OCI-M2 (cell line): ENCODE results near the gene RANBP3L.
"Not testable (repeated sequence)": the region's sequence is repeated elsewhere in the genome, so short reads cannot be mapped to it uniquely, and the experiment has no call there.

Experiments used
- DNase-seq: peaks from one replicate; lab custom pipeline; 2025; ENCODE audit not compliant: unreplicated experiment; lab: John Stamatoyannopoulos, UW

The RANBP3L gene

GRCh38 chr5:36214436-36214835 is 87.3 kb downstream of the RANBP3L start:
- DNase-seq, result no peak

GRCh38 chr5:36209664-36210063 is 92.0 kb downstream of the RANBP3L start:
- DNase-seq, result no peak

DNA sequence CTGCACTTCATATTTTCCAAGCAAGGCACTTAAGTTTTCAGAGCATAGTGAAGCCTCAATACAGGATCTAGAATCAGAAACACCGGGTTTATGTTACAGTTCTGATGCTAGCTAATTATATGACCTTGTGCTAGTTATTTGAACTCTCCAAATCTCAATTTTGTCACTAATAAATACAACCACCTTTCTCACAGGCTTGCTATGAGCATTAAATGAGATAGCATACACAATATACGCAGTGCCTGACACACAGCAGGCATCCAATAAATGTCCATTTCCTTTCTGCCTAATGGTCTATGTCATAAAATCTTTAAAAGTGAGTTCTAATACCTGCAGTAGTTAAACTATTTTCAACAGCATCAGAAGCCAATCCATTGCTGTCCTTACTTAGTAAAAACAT is 92.9 kb downstream of the RANBP3L start:
- DNase-seq, result no peak

DNA sequence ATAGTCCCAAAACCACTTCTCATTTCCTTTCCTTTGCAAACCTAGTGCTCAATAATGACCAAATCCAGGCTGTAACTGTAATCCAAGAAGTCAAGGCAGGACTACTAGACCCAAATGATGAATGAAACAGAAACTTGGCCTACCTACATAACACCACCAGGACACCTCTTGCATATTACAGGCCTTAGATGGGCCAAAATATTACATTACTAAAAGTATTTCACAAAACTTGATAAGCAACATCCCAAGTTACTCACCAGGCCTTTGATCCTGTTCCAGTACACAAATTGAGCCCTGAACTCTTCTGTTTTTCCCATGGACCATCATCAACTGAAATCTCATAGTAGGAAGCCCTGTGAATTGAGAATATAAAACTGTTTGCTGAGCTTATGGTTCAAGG is 94.8 kb downstream of the RANBP3L start:
- no peak for DNase-seq

DNA sequence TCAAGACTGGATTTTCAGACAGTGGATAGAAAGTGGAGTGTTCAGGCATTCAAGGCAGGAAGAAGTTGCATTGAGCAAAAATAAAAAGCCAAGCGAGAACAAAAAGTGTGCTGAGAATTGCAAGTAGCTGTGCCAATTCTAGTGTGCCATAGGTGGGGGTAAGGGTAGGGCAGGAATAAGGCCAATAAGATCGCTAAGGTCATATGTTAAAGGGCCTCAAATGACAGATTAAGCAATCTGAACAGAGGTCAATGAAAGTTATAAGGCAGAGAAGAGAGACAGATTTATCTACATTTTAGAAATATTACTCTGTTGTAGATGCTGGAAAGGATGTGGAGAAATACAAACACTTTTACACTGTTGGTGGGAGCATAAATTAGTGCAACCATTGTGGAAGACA is 96.4 kb downstream of the RANBP3L start:
- no peak for DNase-seq

DNA sequence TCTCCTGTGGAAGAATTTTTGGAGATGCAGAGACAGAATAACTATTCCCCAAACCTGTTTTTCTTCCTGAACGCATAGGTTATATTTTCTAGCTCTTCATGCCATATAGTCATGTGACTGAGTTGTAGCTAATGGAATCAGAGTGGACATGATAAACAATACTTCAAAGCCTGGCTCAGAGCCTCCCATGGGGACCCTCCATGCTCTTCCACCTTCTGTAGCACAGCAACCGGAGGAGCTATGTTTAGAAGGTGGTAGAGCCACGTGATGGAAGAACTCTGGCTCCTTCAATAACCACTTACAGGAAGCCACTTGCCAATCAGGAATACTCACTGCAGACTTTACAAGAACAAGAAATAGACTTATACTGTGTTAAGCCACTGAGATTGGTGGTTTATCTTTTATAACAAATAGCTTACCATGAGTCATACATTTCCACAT is 99.2 kb downstream of the RANBP3L start:
- DNase-seq, result no peak

DNA sequence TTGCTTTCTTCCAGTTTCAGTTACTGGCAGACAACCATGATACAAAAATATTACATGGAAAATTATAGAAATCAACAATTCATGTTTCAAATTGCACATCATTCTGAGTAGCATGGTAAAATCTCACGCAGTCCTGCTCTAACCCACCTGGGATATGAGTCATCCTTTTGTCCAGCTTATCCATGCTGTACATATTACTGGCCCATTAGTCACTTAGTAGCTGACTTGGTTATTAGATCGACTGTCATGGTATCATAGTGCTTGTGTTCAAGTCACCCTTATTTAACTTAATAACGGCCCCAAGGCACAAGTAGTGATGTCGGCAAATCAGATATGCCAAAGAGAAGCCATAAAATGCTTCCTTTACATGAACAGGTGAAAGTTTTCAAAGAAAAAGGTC is 101.2 kb downstream of the RANBP3L start:
- no peak for DNase-seq

DNA sequence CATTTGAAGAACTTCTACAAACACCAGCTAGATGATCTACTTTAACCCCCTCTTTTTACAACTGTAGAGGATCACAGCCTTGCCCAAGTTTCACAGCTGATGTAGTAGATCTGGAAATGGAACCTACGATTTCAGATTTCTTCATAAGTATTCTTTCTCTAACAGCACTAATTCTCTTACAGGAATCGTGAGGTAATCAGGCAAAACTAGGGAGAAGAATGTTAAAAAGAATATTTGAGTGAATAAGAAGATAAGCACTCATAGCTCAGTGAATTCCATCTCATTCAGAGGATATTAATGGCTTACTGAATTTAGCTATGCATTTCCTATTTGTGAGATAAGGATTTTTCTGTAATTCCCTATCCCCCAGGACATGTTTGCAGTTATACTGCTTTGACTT is 102.1 kb downstream of the RANBP3L start:
- DNase-seq, result no peak

DNA sequence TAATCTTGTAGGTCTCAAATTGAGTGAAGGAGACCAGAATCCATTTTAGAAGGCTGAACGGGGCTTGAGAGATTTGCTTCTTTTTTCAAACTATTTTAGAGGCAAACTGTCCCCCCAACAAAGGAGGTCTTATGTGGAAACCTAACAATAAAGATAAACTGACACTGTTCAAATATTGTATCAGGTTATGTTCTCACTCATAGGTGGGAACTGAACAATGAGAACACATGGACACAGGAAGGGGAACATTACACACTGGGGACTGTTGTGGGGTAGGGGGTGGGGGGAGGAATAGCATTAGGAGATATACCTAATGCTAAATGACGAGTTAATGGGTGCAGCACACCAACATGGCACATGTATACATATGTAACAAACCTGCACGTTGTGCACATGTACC is 102.9 kb downstream of the RANBP3L start:
- not testable (repeated sequence) for DNase-seq
